ENCODE measurements around the gene GET4. TPM values are rescaled to one million over a fixed set of nuclear protein-coding genes. Genes with fewer than 3 reads are reported as not detected.
"Not testable (repeated sequence)": the region's sequence is repeated elsewhere in the genome, so short reads cannot be mapped to it uniquely, and the experiment has no call there.

The GET4 gene
- total and polyA plus RNA-seq, 5 donors, result 20.1 to 23.6 (median 22.2) TPM

DNA sequence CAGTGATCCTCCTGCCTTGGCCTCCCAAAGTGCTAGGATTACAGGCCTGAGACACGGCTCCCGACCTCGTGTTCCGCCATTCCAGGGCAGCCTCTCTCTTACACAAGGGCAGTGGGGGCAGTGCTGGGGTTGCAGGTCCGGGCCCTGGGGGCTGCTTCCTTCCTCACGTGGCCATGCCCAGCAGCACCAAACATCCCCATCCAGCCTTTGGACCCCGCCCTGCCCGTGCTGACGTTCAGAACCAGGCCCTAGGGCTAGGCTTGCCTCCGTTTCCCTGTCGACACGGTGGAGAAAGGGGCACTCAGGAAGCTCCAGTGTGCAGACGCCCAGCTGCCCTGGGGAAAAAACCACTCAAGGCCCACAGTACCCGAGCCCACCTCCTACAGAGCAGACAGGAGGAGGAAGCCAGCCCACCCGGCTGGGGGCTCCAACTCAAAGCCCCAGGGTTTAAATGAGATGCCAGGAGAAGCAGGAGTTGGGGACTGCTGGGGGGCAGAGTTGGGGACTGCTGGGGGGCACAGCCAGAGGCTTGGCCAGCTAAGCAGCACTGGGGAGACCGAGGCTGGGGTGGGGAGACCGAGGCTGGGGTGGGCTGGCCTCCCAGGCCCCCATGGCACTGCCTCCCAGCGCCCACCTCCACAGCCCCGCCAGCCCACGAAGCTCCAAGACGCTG lies 42.2 kb downstream of the GET4 start:
- Histone ChIP-seq H3K27ac (ENCODE audit: low read length) (no peak overlapping the region), H3K4me1 (ENCODE audit: control insufficient read depth, insufficient read depth, low read length) (no peaks in the 10 kb centered on the region), H3K27me3 (ENCODE audit: control insufficient read depth, insufficient read depth) (no peaks in the 10 kb centered on the region), H3K4me3 (ENCODE audit: low read length) (no peak overlapping the region), H3K9me3 (ENCODE audit: control insufficient read depth, low read length) (no peaks in the 10 kb centered on the region)
- WGBS, result 83% methylated on average over 21 of the region's 21 CpGs
- intact Hi-C loops (cut with DNase I), result loop anchor here in 1 of 4 donors (10.0 kb wide), 1 partner anchor 146 kb away; no protein-coding TSS in a partner anchor
- DNase-seq (peak; percentile 7 to 46 (median 29)), ATAC-seq (no peak)

DNA sequence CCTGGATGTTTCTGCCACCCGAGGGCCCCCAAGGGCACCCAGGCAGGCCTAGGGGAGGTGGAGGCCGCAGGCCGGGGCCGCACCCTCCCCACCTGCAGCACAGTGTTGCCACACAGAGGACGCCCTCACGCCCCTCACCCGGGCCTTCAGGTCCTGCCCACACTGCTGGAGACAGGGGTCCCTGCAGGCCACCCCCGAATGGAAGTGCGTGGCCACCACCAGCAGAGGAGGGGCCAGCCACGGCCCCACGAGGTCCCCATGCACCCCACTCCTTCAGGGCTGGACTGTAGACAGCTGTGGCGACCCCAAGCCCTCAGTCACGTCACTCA lies 42.7 kb downstream of the GET4 start:
- ATAC-seq, result no peak
- Histone ChIP-seq H3K27me3 (ENCODE audit: control insufficient read depth, insufficient read depth) (no peaks in the 10 kb centered on the region), H3K9me3 (ENCODE audit: control insufficient read depth, low read length) (no peaks in the 10 kb centered on the region), H3K4me1 (ENCODE audit: control insufficient read depth, insufficient read depth, low read length) (no peaks in the 10 kb centered on the region), H3K27ac (ENCODE audit: low read length) (no peak overlapping the region), H3K4me3 (ENCODE audit: low read length) (no peak overlapping the region)
- 89% methylated on average over 13 of the region's 13 CpGs for WGBS
- intact Hi-C loops (cut with DNase I), result loop anchor here in 1 of 4 donors (10.0 kb wide), 1 partner anchor 146 kb away; no protein-coding TSS in a partner anchor
- DNase-seq, result peak; percentile 10 to 48 (median 23)

DNA sequence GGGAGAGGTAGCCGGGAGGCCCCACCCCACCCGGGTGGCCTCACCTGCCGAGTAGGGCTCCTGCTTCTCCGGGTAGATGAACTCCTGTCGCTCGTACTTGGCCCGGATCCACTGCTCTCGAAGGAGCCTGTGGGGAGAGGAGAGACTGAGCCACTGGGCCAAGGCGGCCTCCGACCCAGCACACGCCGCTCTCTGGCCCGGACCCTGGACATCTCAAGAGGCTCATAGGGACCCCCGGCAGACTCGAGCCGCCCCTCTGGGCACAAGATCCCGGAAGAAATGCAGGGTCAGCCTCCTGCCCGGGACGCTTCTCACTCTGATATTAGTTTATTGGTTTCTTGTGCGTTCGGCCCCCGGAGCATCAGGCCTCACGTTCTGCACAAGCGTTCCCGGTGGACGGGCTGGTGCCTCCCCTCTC lies 43.6 kb downstream of the GET4 start:
- ATAC-seq (no peak), DNase-seq (peak; percentile 6 to 49 (median 26))
- H3K9me3 ChIP-seq (ENCODE audit: control insufficient read depth, low read length), result no peaks in the 10 kb centered on the region
- no peak overlapping the region for H3K4me3 ChIP-seq (ENCODE audit: low read length)
- intact Hi-C loops (cut with DNase I), result loop anchor here in 1 of 4 donors (10.0 kb wide), 1 partner anchor 145 kb away; no protein-coding TSS in a partner anchor
- no peak overlapping the region for H3K27ac ChIP-seq (ENCODE audit: low read length)
- WGBS, result 88% methylated on average over 26 of the region's 26 CpGs
- no peaks in the 10 kb centered on the region for H3K27me3 ChIP-seq (ENCODE audit: control insufficient read depth, insufficient read depth)
- H3K4me1 ChIP-seq (ENCODE audit: control insufficient read depth, insufficient read depth, low read length), result peaks cover 1% of the 10 kb centered on the region

DNA sequence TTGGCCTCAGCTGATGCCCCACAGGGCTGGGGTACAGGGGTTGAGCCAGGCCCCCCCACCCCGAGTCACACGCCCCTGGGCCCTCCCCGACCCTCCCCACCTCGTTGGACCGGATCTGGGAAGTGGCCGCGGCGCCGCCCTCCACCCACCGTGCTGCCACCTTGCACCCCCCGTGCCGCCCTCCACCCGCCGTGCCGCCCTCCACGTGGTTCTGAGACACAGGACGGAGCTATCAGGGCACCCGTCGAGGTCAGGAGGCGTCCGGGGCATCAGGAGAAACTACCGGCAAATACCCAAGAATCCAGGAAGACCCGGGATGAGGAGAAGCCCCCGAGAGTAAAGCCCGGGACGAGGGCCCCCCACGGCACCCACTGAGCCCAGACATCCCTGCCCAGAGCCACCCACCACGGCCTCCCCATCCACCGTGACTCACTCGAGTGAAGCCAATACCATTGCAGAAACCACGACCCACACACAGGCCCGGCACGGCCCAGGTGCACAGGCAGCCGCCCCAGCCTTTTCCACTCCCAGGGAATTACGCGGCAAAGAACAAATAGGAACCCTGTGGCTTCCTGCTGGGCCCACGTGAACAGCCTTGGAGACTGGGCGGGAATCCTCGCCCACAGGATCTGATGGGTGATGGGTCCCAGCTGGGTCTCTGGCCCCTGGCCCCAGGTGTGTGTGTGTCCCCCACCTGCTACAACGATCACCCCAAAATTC lies 44.2 kb downstream of the GET4 start:
- intact Hi-C loops (cut with DNase I), result no loop called here
- peaks cover 1% of the 10 kb centered on the region for H3K4me1 ChIP-seq (ENCODE audit: control insufficient read depth, insufficient read depth, low read length)
- 85% methylated on average over 40 of the region's 40 CpGs for WGBS

DNA sequence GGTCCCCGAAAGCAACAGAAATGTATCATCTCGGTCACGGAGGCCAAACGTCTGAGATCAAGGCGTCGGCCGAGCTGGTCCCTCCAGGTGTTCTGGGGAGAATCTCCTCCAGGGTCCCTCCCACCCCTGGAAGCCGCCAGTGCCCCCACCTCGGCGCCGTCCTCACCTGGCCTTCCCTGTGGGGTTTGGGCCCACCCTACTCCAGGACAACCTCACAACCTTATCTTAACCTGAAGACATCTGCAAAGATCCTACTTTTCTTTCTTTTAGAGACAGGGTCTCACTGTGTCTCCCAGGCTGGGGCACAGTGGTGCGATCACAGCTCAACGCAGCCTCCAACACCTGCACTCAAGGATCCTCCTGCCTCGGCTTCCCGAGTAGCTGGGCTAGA lies 44.7 kb downstream of the GET4 start:
- intact Hi-C loops (cut with DNase I), result no loop called here
- no peak overlapping the region for H3K27ac ChIP-seq (ENCODE audit: low read length)
- H3K4me1 ChIP-seq (ENCODE audit: control insufficient read depth, insufficient read depth, low read length), result peaks cover 1% of the 10 kb centered on the region
- no peak for ATAC-seq
- no peak overlapping the region for H3K4me3 ChIP-seq (ENCODE audit: low read length)
- H3K9me3 ChIP-seq (ENCODE audit: control insufficient read depth, low read length), result no peaks in the 10 kb centered on the region
- H3K27me3 ChIP-seq (ENCODE audit: control insufficient read depth, insufficient read depth), result no peaks in the 10 kb centered on the region
- WGBS, result 93% methylated on average over 15 of the region's 15 CpGs
- DNase-seq, result peak; percentile 5 to 42 (median 33)

More for the DNA sequence above, 44.2 kb downstream of the GET4 start:
- peak; percentile 16 to 55 (median 40) for DNase-seq
- no peaks in the 10 kb centered on the region for H3K9me3 ChIP-seq (ENCODE audit: control insufficient read depth, low read length)
- ATAC-seq, result no peak
- no peak overlapping the region for H3K27ac ChIP-seq (ENCODE audit: low read length)
- H3K27me3 ChIP-seq (ENCODE audit: control insufficient read depth, insufficient read depth), result no peaks in the 10 kb centered on the region
- no peak overlapping the region for H3K4me3 ChIP-seq (ENCODE audit: low read length)

DNA sequence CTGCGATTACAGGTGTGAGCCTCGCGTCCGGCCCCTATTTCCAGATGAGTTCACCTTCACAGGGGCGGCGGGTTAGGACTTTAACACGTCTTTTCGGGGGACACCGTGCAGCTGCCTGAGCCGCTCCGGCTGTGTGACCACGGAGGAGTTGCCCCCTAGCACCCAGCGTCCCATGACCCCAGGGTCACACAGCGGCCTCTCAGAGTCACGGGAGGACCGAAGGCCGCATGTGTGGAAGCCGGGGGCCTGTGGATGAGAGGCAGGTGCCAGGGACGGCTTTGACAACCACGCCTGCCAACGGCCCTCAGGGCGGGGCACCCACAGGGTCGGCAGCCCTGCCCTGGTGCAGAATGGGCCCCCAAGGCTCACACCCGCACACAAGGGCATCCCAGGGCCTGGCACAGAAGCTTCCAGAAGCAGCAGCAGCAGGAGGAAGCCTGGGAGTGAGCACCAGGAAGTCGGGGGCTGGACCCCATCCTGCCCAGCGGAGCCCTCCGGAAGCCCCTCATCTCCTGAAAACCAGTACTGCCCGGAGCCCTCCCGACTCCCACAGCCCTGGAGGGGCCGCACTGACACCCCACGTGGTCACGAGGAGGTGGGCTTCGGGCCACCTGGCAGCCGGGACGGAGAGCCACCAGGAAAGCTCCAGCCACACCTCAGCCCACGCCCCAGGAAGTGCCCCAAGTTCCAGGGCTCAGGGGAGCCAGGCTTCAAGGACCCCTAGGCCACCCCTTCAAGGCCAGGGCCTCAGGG lies 45.4 kb downstream of the GET4 start:
- Histone ChIP-seq H3K27me3 (ENCODE audit: control insufficient read depth, insufficient read depth) (no peaks in the 10 kb centered on the region), H3K9me3 (ENCODE audit: control insufficient read depth, low read length) (no peaks in the 10 kb centered on the region), H3K27ac (ENCODE audit: low read length) (no peak overlapping the region), H3K4me3 (ENCODE audit: low read length) (no peak overlapping the region), H3K4me1 (ENCODE audit: control insufficient read depth, insufficient read depth, low read length) (peaks cover 1% of the 10 kb centered on the region)
- WGBS, result 64% methylated on average over 36 of the region's 36 CpGs
- intact Hi-C loops (cut with DNase I), result no loop called here
- no peak for ATAC-seq
- DNase-seq, result peak; percentile 11 to 54 (median 45)

DNA sequence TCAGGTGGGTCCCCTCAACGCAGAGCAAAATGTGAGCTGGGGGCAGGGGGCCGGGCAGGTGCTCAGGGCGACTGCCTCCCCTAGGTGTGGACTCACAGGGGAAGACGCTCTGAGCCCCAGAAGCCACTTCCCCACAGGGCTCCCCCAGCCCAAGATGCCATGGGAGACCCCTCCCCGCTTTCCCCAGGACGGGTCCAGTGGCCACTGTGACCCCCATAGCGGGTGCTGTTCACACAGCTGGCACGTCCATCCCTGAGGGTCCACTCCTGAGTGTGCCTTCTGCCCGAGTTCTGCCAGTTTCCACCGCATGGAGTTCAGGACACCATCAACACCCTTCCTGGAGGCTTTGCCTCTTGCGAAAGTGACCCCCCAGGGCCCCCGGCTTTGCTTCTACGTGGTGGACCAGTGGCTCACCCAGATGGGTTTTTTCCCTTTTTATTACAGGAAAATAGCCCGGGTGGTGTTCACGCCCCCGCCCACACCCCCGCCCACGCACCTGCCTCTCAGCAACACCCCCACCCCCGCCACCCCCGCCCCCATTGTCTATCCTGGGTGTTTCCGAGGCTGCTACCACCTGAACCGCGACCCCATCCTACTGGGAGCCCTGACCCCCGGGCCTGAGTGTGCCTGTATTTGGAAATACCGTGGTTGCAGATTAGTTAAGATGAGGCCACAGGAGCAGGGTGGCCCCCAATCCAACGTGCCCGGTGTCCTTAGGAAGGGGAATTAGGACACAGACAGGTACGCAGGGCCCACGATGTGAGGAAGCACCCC lies 46.2 kb downstream of the GET4 start:
- peak; percentile 12 to 58 (median 43) for DNase-seq
- H3K27me3 ChIP-seq (ENCODE audit: control insufficient read depth, insufficient read depth), result no peaks in the 10 kb centered on the region
- H3K9me3 ChIP-seq (ENCODE audit: control insufficient read depth, low read length), result no peaks in the 10 kb centered on the region
- H3K4me1 ChIP-seq (ENCODE audit: control insufficient read depth, insufficient read depth, low read length), result peaks cover 1% of the 10 kb centered on the region
- WGBS, result 70% methylated on average over 29 of the region's 29 CpGs
- ATAC-seq, result no peak
- H3K4me3 ChIP-seq (ENCODE audit: low read length), result no peak overlapping the region
- no peak overlapping the region for H3K27ac ChIP-seq (ENCODE audit: low read length)
- intact Hi-C loops (cut with DNase I), result no loop called here

DNA sequence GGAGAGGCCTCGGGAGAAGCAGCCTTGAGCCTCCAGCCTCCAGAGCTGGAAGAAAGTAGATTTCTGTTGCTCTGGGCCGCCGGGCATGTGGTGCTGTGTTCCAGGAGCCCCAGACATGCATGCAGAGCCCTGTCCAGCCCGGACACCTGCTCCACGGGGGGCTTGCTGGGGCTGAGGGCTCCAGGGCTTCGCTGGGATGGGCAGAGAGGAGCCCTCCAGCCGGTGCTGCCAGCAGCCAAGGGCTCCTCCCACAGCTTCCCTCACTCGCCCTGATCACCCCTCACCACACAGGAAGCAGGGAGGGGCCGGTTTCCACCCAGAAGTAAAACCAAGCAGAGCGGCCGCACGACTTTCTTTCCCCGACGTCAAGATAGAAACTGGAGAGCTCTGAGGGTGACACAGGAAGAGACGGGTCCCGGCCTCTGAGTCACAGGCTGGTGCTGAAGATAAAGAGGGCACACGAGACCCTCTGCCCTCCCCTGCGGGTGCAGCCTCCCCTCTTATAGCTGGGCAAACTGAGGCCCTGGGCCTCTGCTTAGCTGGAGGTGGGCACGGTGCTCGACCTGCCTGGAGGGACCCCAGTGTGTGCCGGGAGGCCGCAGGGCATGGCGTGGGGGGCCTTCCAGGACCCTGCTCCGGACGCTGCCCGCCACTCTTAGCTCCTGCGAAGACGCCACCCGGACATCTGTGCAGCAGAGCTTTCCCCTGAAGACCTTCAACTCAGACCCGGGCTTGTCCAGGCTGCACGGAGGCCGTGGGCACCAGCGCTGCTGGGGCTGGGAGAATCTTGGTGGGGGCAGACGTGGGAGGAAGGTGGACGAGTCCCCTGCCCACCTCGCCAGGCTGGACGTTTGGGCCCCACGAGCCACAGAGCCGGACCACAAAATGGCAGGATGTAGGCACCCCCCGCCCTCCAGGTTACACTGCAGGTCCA lies 47.0 kb downstream of the GET4 start:
- Histone ChIP-seq H3K4me3 (ENCODE audit: low read length) (no peak overlapping the region), H3K27ac (ENCODE audit: low read length) (no peak overlapping the region), H3K9me3 (ENCODE audit: control insufficient read depth, low read length) (no peaks in the 10 kb centered on the region), H3K27me3 (ENCODE audit: control insufficient read depth, insufficient read depth) (no peaks in the 10 kb centered on the region), H3K4me1 (ENCODE audit: control insufficient read depth, insufficient read depth, low read length) (peaks cover 1% of the 10 kb centered on the region)
- DNase-seq, result peak; percentile 76 to 86 (median 86)
- 53% methylated on average over 40 of the region's 40 CpGs for WGBS
- ATAC-seq, result peak; percentile 47 to 72
- intact Hi-C loops (cut with DNase I), result no loop called here

DNA sequence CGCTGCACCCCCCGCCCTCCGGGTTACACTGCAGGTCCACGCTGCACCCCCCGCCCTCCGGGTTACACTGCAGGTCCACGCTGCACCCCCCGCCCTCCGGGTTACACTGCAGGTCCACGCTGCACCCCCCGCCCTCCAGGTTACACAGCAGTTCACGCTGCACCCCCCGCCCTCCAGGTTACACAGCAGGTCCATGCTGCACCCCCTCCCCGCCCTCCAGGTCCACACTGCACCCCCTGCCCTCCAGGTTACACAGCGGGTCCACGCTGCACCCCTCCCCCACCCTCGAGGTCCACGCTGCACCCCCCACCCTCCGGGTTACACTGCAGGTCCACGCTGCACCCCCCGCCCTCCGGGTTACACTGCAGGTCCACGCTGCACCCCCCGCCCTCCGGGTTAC lies 47.7 kb downstream of the GET4 start:
- H3K9me3 ChIP-seq (ENCODE audit: control insufficient read depth, low read length); ATAC-seq; intact Hi-C loops (cut with DNase I); H3K4me1 ChIP-seq (ENCODE audit: control insufficient read depth, insufficient read depth, low read length); H3K27ac ChIP-seq (ENCODE audit: low read length); H3K4me3 ChIP-seq (ENCODE audit: low read length); H3K27me3 ChIP-seq (ENCODE audit: control insufficient read depth, insufficient read depth): not testable (repeated sequence)
- 76% methylated on average over 19 of the region's 25 CpGs for WGBS
- DNase-seq, result peak; percentile 7 to 66 (median 56)
